LNCAP (cell line): ENCODE measurements around the gene EVC2.

Experiments used
- TF ChIP-seq, protein P1 (sequence below): fragments of 450-650 bp; IDR thresholded peaks from 2 replicates; pipeline ENCODE4 v1.5.1; 2017; ENCODE audit warnings: mild to moderate bottlenecking

Gene EVC2

GRCh38 chr4:5722328-5722727, 14.0 kb upstream of the EVC2 start:
- TF ChIP-seq, protein P1, sequence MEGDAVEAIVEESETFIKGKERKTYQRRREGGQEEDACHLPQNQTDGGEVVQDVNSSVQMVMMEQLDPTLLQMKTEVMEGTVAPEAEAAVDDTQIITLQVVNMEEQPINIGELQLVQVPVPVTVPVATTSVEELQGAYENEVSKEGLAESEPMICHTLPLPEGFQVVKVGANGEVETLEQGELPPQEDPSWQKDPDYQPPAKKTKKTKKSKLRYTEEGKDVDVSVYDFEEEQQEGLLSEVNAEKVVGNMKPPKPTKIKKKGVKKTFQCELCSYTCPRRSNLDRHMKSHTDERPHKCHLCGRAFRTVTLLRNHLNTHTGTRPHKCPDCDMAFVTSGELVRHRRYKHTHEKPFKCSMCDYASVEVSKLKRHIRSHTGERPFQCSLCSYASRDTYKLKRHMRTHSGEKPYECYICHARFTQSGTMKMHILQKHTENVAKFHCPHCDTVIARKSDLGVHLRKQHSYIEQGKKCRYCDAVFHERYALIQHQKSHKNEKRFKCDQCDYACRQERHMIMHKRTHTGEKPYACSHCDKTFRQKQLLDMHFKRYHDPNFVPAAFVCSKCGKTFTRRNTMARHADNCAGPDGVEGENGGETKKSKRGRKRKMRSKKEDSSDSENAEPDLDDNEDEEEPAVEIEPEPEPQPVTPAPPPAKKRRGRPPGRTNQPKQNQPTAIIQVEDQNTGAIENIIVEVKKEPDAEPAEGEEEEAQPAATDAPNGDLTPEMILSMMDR, result no peak

DNA sequence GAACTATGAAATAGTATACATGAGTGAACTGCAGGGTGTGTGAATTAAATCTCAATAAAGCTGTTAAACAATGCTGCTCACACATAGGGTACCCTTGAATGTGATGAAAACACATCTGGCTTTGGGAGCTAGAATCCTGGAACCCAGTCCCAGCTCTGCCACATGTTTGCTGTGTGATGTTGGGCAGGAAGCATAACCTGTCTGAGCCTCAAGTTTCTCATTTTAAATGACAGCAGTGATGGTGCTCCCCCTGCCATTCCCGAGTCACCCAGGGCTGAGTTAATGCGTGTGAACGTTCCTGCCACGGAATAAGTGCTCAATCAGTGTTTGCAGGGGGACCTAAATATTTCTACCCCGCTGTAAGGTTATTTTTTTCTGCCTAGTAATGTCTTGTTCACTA, 13.6 kb upstream of the EVC2 start:
- TF ChIP-seq, protein P1, result no peak

- TF ChIP-seq, protein P1, result no peak
Observed at GRCh38 chr4:5720980-5721379, 12.6 kb upstream of the EVC2 start.

DNA sequence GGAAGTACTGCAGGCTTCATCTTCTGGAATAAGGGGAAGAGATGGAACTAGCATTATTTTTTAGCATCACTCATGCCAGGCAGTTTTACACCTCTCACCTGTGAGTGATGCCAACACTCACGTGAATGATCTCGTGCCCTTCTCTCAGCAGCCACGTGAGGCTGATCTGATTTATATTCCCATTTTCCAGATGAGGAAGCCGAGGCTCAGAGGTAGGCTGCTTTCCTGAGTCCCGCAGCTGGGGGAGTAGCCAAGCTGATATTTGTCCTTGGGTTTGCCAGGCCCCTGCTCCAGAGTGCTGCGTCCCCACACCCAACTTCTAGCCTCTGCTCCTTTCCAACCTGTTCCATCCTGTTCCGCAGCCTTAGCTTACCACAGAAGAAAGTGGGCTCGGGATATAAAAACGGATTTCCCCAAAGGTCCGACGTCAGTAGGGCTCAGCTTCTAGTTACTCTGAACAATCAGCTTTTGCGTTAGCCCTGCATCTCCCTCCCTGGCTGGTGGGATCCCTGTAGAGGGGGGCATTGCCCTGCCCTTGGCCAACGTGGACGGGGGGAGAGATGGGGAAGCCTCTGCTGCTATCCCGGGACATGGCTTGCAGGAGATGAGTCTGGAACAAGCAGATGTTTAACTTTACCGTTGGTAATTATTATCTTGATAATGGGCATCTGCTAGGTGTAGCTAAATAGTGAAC, 11.9 kb upstream of the EVC2 start:
- TF ChIP-seq, protein P1, result no peak

GRCh38 chr4:5719350-5720055, 11.1 kb upstream of the EVC2 start:
- TF ChIP-seq, protein P1, result no peak

GRCh38 chr4:5718411-5718810, 10.1 kb upstream of the EVC2 start:
- TF ChIP-seq, protein P1, result no peak

GRCh38 chr4:5717449-5718158, 9.2 kb upstream of the EVC2 start:
- TF ChIP-seq, protein P1, result no peak
